GM23248 (cell line): ENCODE results near the gene DLX6.

Experiments used
- EZH2 ChIP-seq: fragments of 200-600 bp; sonication (generic); IDR thresholded peaks from 2 replicates; pipeline ENCODE4 v1.6.1; 2018; ENCODE audit warnings: antibody characterized with exemption, mild to moderate bottlenecking; ENCODE audit not compliant: insufficient read depth, poor library complexity, severe bottlenecking
- EZH2phosphoT487 ChIP-seq: fragments of 200-600 bp; sonication (generic); IDR thresholded peaks from 2 replicates; pipeline ENCODE4 v1.6.1; 2018; ENCODE audit warnings: antibody characterized with exemption, moderate library complexity, mild to moderate bottlenecking, low read depth; ENCODE audit not compliant: insufficient read depth

DNA sequence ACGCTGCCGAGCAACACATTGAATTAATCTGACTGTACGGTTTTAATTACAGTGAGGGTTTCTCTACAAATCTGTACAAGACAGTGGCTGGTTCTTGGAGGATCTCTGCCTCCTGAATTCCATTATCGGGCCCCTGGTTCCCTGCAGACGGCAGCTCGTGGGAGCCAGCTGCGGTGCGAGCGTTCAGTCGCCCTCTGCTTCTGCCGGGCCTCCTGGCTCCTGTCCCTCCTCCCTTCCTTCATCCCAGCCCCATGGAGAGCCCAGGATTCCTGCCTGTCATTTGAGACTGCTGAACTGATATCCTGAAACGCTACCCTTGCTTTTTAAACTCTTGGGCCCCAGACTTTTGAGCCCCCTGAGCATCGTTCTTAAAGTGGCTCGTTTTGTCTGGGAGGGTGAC is 6.6 kb upstream of the DLX6 start:
- TF ChIP-seq EZH2 (no peak), EZH2phosphoT487 (no peak)
